Measurements from ENCODE around the gene PEAK1. TPM values are rescaled to one million over a fixed set of nuclear protein-coding genes. Genes with fewer than 3 reads are reported as not detected.

PEAK1 gene
- total and polyA plus RNA-seq, 9 of the 15 experiments (the other 6 are each of a cell fraction or from before 2014, with no cell fraction given), result 0.99 to 22.4 (median 10.8) TPM

DNA sequence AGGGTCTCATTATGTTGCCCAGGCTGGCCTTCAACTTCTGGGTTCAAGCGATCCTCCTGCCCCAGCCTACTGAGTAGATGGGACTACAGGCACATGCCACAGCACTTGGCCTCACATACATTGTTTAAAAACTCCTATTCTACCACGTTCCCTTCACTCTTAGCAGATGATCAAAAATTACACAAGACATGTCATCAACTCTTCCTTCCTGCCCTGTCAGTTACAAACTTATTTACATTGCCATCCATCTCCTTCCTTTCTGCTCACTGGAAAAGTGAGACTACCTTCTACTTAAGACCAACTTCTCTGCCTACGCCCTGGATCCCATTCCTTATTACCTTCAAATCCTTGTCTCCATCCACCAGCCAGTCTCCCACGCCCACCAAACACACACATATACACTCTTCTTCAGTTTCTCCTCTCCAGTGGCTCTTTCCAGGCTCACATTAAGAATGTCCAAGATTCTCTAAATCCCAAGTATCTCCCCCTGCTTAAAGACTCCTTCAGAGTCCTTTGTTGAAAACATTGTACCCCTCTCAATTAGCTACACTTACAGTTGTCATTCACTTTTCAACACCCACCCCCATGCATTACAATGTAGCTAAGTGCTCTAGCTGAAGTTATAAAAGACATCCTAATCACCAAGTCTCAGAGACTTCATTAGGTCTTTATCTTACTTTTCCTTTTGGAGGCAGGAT is 4.3 kb downstream of the PEAK1 start (continued):
- no peak for TF ChIP-seq TEAD4 (IDR thresholded peaks at IDR 0.05; ENCODE audit: low read length)
- TF ChIP-seq TEAD4 (CRISPR knock-in tag; IDR thresholded peaks at IDR 0.05; ENCODE audit: borderline replicate concordance), result no peak
- TF ChIP-seq ATF7 (IDR thresholded peaks at IDR 0.05), result no peak
- no peak for TF ChIP-seq HMG20B (CRISPR knock-in tag; IDR thresholded peaks at IDR 0.05)
- no peak for TF ChIP-seq SRSF7 (optimal IDR thresholded peaks at IDR 0.05; ENCODE audit: low read depth, low read length)
- TF ChIP-seq TCF3 (CRISPR knock-in tag; IDR thresholded peaks at IDR 0.05), result no peak
- TF ChIP-seq, protein P1, sequence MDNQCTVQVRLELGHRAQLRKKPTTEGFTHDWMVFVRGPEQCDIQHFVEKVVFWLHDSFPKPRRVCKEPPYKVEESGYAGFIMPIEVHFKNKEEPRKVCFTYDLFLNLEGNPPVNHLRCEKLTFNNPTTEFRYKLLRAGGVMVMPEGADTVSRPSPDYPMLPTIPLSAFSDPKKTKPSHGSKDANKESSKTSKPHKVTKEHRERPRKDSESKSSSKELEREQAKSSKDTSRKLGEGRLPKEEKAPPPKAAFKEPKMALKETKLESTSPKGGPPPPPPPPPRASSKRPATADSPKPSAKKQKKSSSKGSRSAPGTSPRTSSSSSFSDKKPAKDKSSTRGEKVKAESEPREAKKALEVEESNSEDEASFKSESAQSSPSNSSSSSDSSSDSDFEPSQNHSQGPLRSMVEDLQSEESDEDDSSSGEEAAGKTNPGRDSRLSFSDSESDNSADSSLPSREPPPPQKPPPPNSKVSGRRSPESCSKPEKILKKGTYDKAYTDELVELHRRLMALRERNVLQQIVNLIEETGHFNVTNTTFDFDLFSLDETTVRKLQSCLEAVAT (IDR thresholded peaks at IDR 0.05), result no peak
- TF ChIP-seq FOXA3 (CRISPR knock-in tag; conservative IDR thresholded peaks at IDR 0.05 in 1 of 2, IDR thresholded peaks at IDR 0.05 in 1 of 2), result peak in 1 of 2 experiments; percentile 44; a peak in 1 of 4 replicates
- TF ChIP-seq, protein P2, sequence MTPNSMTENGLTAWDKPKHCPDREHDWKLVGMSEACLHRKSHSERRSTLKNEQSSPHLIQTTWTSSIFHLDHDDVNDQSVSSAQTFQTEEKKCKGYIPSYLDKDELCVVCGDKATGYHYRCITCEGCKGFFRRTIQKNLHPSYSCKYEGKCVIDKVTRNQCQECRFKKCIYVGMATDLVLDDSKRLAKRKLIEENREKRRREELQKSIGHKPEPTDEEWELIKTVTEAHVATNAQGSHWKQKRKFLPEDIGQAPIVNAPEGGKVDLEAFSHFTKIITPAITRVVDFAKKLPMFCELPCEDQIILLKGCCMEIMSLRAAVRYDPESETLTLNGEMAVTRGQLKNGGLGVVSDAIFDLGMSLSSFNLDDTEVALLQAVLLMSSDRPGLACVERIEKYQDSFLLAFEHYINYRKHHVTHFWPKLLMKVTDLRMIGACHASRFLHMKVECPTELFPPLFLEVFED (CRISPR knock-in tag; conservative IDR thresholded peaks at IDR 0.05), result no peak
- TF ChIP-seq RBM17 (IDR thresholded peaks at IDR 0.05; ENCODE audit: borderline replicate concordance, low read depth, low read length), result no peak
- TF ChIP-seq ELF4 (CRISPR knock-in tag; IDR thresholded peaks at IDR 0.05), result no peak
- TF ChIP-seq DPF2 (IDR thresholded peaks at IDR 0.05), result no peak
- 0 out of 2 replicates have a peak, but pooled peaks have one; percentile 17 for TF ChIP-seq CBFA2T3 (IDR thresholded peaks at IDR 0.05)
- TF ChIP-seq NFIX (CRISPR knock-in tag; IDR thresholded peaks at IDR 0.05; ENCODE audit: low read depth), result no peak
- TF ChIP-seq, protein P3, sequence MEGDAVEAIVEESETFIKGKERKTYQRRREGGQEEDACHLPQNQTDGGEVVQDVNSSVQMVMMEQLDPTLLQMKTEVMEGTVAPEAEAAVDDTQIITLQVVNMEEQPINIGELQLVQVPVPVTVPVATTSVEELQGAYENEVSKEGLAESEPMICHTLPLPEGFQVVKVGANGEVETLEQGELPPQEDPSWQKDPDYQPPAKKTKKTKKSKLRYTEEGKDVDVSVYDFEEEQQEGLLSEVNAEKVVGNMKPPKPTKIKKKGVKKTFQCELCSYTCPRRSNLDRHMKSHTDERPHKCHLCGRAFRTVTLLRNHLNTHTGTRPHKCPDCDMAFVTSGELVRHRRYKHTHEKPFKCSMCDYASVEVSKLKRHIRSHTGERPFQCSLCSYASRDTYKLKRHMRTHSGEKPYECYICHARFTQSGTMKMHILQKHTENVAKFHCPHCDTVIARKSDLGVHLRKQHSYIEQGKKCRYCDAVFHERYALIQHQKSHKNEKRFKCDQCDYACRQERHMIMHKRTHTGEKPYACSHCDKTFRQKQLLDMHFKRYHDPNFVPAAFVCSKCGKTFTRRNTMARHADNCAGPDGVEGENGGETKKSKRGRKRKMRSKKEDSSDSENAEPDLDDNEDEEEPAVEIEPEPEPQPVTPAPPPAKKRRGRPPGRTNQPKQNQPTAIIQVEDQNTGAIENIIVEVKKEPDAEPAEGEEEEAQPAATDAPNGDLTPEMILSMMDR (IDR thresholded peaks at IDR 0.05 in 2 of 3, conservative IDR thresholded peaks at IDR 0.05 in 1 of 3; ENCODE audit: insufficient read depth in 2 of 3, low read depth in 1 of 3, low read length in 3 of 3), result no peak
- no peak for TF ChIP-seq ZKSCAN3 (CRISPR knock-in tag; IDR thresholded peaks at IDR 0.05)
- TF ChIP-seq EHMT2 (IDR thresholded peaks at IDR 0.05), result 0 out of 2 replicates have a peak, but pooled peaks have one; percentile 4

All from K562 (cell line).